GM23338 (cell line): ENCODE measurements around the gene CDC42EP5. TPM values are rescaled to one million over a fixed set of nuclear protein-coding genes. Genes with fewer than 3 reads are reported as not detected.

Experiments used
- ATAC-seq: fragments of 200-7000 bp; cut with Tn5 transposase; 3 replicates; pipeline ENCODE4 v1.9.1; 2020
- DNase-seq: peaks from one replicate; pipeline ENCODE4 v3.0.0-alpha.2; 2015; ENCODE audit warnings: low spot score
- H2AFZ ChIP-seq: fragments of 200-600 bp; sonication (generic); 2 replicates; pipeline ENCODE4 v1.8.0; 2016; ENCODE audit warnings: antibody characterized with exemption, mild to moderate bottlenecking, moderate library complexity
- H3F3A ChIP-seq: fragments of 200-600 bp; sonication (generic); replicated peaks from 2 replicates; pipeline ENCODE4 v1.8.0; 2017; ENCODE audit warnings: antibody characterized with exemption, mixed run types, low read depth
- H3K27ac ChIP-seq: fragments of 200-600 bp; sonication (generic); 2 replicates; pipeline ENCODE4 v1.6.1; 2016; ENCODE audit warnings: low read depth
- H3K27me3 ChIP-seq: fragments of 200-600 bp; sonication (generic); 2 replicates; pipeline ENCODE4 v1.8.0; 2016; ENCODE audit warnings: mild to moderate bottlenecking, mixed run types, moderate library complexity; ENCODE audit not compliant: insufficient read depth
- H3K36me3 ChIP-seq: fragments of 200-600 bp; sonication (generic); 2 replicates; pipeline ENCODE4 v1.8.0; 2016; ENCODE audit warnings: mild to moderate bottlenecking; ENCODE audit not compliant: insufficient read depth
- H3K4me1 ChIP-seq: fragments of 200-600 bp; sonication (generic); 2 replicates; pipeline ENCODE4 v1.8.0; 2016; ENCODE audit warnings: mild to moderate bottlenecking, moderate library complexity; ENCODE audit not compliant: insufficient read depth
- H3K4me2 ChIP-seq: fragments of 200-600 bp; sonication (generic); 2 replicates; pipeline ENCODE4 v1.7.1; 2017; ENCODE audit warnings: mixed run types
- H3K4me3 ChIP-seq: fragments of 200-600 bp; sonication (generic); 2 replicates; pipeline ENCODE4 v1.6.1; 2016; ENCODE audit warnings: mixed run types
- H3K79me2 ChIP-seq: fragments of 200-600 bp; sonication (generic); replicated peaks from 2 replicates; pipeline ENCODE4 v1.8.0; 2017; ENCODE audit warnings: mild to moderate bottlenecking; ENCODE audit not compliant: insufficient read depth
- H3K9me2 ChIP-seq: fragments of 200-600 bp; sonication (generic); 2 replicates; pipeline ENCODE4 v1.8.0; 2017; ENCODE audit not compliant: insufficient read depth
- H4K20me1 ChIP-seq: fragments of 200-600 bp; sonication (generic); replicated peaks from 2 replicates; pipeline ENCODE4 v1.8.0; 2017; ENCODE audit warnings: mild to moderate bottlenecking; ENCODE audit not compliant: insufficient read depth
- H3K27ac Mint-ChIP-seq: 2 replicates; pipeline ENCODE4 v1.8.0; 2020; ENCODE audit warnings: inconsistent platforms, mild to moderate bottlenecking, moderate library complexity, mixed read lengths
- H3K27me3 Mint-ChIP-seq: 3 replicates; pipeline ENCODE4 v1.8.0; 2022; ENCODE audit warnings: low read depth, mild to moderate bottlenecking, moderate library complexity, mixed read lengths, inconsistent platforms; ENCODE audit not compliant: insufficient read depth, poor library complexity
- H3K36me3 Mint-ChIP-seq: 3 replicates; pipeline ENCODE4 v1.8.0; 2021; ENCODE audit warnings: low read depth, mild to moderate bottlenecking, inconsistent platforms, moderate library complexity, mixed read lengths
- H3K4me1 Mint-ChIP-seq: 3 replicates; pipeline ENCODE4 v1.8.0; 2020; ENCODE audit warnings: mild to moderate bottlenecking, inconsistent platforms, mixed read lengths
- H3K4me3 Mint-ChIP-seq: 3 replicates; pipeline ENCODE4 v1.8.0; 2021; ENCODE audit warnings: moderate library complexity, mild to moderate bottlenecking, inconsistent platforms, mixed read lengths
- H3K9me3 Mint-ChIP-seq: 3 replicates; pipeline ENCODE4 v1.8.0; 2020; ENCODE audit warnings: moderate library complexity, mild to moderate bottlenecking, inconsistent platforms, mixed read lengths
- CREB1 ChIP-seq: fragments of 250-450 bp; sonication (Bioruptor Pico); IDR thresholded peaks from 2 replicates; pipeline ENCODE4 v1.5.0; 2020; ENCODE audit warnings: low read depth, mild to moderate bottlenecking, moderate library complexity
- EZH2 ChIP-seq: fragments of 200-600 bp; sonication (generic); IDR thresholded peaks from one replicate; pipeline ENCODE4 v1.8.0; 2017; ENCODE audit warnings: antibody characterized with exemption, mild to moderate bottlenecking, low read depth; ENCODE audit not compliant: unreplicated experiment
- EZH2phosphoT487 ChIP-seq: fragments of 200-600 bp; sonication (generic); IDR thresholded peaks from one replicate; pipeline ENCODE4 v1.8.1; 2018; ENCODE audit warnings: antibody characterized with exemption; ENCODE audit not compliant: unreplicated experiment
- JUNB ChIP-seq: IDR thresholded peaks from one replicate; pipeline ENCODE4 v1.6.1; 2016; ENCODE audit warnings: antibody characterized with exemption; ENCODE audit not compliant: unreplicated experiment
- NANOG ChIP-seq: IDR thresholded peaks from 2 replicates; pipeline ENCODE4 v1.6.1; 2016; ENCODE audit warnings: antibody characterized with exemption, borderline replicate concordance
- POLR2AphosphoS5 ChIP-seq: IDR thresholded peaks from 2 replicates; pipeline ENCODE4 v1.6.1; 2016; ENCODE audit warnings: antibody characterized with exemption, low read depth
- STAT1 ChIP-seq: IDR thresholded peaks from one replicate; pipeline ENCODE4 v1.6.1; 2016; ENCODE audit warnings: antibody characterized with exemption; ENCODE audit not compliant: unreplicated experiment
- ZNF114 ChIP-seq: fragments of 250-450 bp; sonication (Bioruptor Pico); IDR thresholded peaks from 2 replicates; pipeline ENCODE4 v1.5.0; 2020; ENCODE audit warnings: mild to moderate bottlenecking, moderate library complexity
- ZNF331 ChIP-seq: fragments of 250-450 bp; sonication (Bioruptor Pico); IDR thresholded peaks from 2 replicates; pipeline ENCODE4 v1.5.0; 2020; ENCODE audit warnings: low read depth, mild to moderate bottlenecking, moderate library complexity
- polyA plus RNA-seq: library from polyadenylated mRNA; unstranded; fragments of >200 nt; fragmentation: Nextera tagmentation; extraction: Ambion mirVana; gene quantifications from 2 replicates; pipeline ENCODE4 v1.2.1, GENCODE V29; 2016
- total RNA-seq: library from RNA; depleted of rRNA; stranded (reverse); fragments of >200 nt; shearing (Covaris generic); gene quantifications from 2 replicates; pipeline ENCODE4 v1.2.3, GENCODE V29; 2014
- TF ChIP-seq, protein P1 (sequence below): fragments of 250-450 bp; sonication (Bioruptor Pico); IDR thresholded peaks from 2 replicates; pipeline ENCODE4 v1.5.0; 2020; ENCODE audit warnings: mild to moderate bottlenecking, moderate library complexity
- TF ChIP-seq, protein P2 (sequence below), 2 experiments: fragments of 200-600 bp in 1 of 2; sonication (generic) in 1 of 2; conservative IDR thresholded peaks; 2 replicates each; pipeline versions ENCODE4 v1.5.1 to v1.6.1; 2016 to 2017; ENCODE audit warnings: antibody characterized with exemption in 2 of 2, low read depth in 2 of 2, mild to moderate bottlenecking in 2 of 2, moderate library complexity in 1 of 2
- TF ChIP-seq, protein P3 (sequence below): IDR thresholded peaks from one replicate; pipeline ENCODE4 v1.6.1; 2018; ENCODE audit warnings: antibody characterized with exemption; ENCODE audit not compliant: unreplicated experiment
- TF ChIP-seq, protein P4 (sequence below): IDR thresholded peaks from 2 replicates; pipeline ENCODE4 v1.6.1; 2016; ENCODE audit warnings: antibody characterized with exemption

The CDC42EP5 gene
- total and polyA plus RNA-seq, 2 experiments from 2014 or later, result 1.4 to 3.4 TPM

DNA sequence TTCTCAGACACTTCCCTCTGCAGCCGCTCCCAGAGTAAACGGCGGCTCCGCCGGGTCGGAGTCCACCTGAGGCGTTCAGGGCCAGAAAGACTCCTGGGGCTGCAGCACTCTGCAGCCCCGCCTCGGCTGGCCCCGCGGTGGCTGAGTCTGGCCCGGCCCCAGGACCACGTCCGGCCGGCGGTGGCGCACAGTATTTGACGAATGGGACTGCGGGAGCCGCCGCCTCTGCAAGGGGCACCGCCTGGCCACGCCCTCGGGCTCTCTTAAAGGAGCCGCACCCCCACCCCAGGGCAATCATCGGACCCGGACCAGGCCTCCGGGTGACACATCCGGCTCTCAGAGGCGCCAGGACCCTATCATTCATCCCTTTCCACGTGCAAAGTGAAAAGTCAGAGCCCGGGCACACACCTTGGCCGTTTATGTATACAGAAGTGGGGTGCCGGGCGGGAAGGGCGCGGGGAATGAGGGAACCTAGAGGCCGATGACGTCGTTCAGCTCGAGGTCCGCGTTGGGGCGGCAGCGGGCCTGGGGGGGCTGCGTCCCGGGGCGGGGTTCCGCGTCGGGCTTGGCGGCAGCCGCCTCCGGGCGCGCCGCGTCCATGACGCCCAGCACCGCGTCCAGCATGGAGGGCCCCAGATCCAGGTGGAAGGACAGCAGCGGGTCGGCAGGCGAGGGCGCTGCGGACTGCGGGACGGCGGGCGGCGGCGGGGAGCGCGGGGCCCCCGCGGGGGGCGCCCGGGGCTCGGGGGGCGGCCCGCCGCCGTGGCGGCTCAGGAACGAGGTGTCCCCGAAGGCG is 8.3 kb downstream of the CDC42EP5 start:
- Histone ChIP-seq H3K27me3 (peaks cover 23% of the 10 kb centered on the region), H3K4me2 (peak overlapping the region; percentile 78), H3K9me2 (no peaks in the 10 kb centered on the region), H3K4me1 (peaks cover 4% of the 10 kb centered on the region), H3K4me3 (peak overlapping the region; percentile 58), H3K27ac (peak overlapping the region; percentile 96), H2AFZ (peak overlapping the region; percentile 92), H3F3A (peaks cover 9% of the 10 kb centered on the region; the same call in 1 of the 2 replicates), H3K36me3 (no peaks in the 10 kb centered on the region), H4K20me1 (no peaks in the 10 kb centered on the region; the same call in 1 of the 2 replicates), H3K79me2 (no peaks in the 10 kb centered on the region; the same call in 1 of the 2 replicates)
- Mint-ChIP-seq H3K27me3 (peaks cover 31% of the 10 kb centered on the region), H3K9me3 (peaks cover 5% of the 10 kb centered on the region; the same call in 1 of the 3 replicates), H3K36me3 (peaks cover 16% of the 10 kb centered on the region), H3K27ac (peak overlapping the region; percentile 99), H3K4me3 (peak overlapping the region; percentile 81), H3K4me1 (peaks cover 14% of the 10 kb centered on the region; the same call in 2 of the 3 replicates)
- DNase-seq (peak; percentile 98), ATAC-seq (peak; percentile 68)
- TF ChIP-seq POLR2AphosphoS5 (peak; percentile 79), CREB1 (CRISPR knock-in tag) (peak; percentile 93), JUNB (no peak), STAT1 (no peak), ZNF331 (CRISPR knock-in tag) (no peak), EZH2phosphoT487 (no peak), ZNF114 (CRISPR knock-in tag) (no peak), EZH2 (no peak), NANOG (no peak)
- TF ChIP-seq, protein P1, sequence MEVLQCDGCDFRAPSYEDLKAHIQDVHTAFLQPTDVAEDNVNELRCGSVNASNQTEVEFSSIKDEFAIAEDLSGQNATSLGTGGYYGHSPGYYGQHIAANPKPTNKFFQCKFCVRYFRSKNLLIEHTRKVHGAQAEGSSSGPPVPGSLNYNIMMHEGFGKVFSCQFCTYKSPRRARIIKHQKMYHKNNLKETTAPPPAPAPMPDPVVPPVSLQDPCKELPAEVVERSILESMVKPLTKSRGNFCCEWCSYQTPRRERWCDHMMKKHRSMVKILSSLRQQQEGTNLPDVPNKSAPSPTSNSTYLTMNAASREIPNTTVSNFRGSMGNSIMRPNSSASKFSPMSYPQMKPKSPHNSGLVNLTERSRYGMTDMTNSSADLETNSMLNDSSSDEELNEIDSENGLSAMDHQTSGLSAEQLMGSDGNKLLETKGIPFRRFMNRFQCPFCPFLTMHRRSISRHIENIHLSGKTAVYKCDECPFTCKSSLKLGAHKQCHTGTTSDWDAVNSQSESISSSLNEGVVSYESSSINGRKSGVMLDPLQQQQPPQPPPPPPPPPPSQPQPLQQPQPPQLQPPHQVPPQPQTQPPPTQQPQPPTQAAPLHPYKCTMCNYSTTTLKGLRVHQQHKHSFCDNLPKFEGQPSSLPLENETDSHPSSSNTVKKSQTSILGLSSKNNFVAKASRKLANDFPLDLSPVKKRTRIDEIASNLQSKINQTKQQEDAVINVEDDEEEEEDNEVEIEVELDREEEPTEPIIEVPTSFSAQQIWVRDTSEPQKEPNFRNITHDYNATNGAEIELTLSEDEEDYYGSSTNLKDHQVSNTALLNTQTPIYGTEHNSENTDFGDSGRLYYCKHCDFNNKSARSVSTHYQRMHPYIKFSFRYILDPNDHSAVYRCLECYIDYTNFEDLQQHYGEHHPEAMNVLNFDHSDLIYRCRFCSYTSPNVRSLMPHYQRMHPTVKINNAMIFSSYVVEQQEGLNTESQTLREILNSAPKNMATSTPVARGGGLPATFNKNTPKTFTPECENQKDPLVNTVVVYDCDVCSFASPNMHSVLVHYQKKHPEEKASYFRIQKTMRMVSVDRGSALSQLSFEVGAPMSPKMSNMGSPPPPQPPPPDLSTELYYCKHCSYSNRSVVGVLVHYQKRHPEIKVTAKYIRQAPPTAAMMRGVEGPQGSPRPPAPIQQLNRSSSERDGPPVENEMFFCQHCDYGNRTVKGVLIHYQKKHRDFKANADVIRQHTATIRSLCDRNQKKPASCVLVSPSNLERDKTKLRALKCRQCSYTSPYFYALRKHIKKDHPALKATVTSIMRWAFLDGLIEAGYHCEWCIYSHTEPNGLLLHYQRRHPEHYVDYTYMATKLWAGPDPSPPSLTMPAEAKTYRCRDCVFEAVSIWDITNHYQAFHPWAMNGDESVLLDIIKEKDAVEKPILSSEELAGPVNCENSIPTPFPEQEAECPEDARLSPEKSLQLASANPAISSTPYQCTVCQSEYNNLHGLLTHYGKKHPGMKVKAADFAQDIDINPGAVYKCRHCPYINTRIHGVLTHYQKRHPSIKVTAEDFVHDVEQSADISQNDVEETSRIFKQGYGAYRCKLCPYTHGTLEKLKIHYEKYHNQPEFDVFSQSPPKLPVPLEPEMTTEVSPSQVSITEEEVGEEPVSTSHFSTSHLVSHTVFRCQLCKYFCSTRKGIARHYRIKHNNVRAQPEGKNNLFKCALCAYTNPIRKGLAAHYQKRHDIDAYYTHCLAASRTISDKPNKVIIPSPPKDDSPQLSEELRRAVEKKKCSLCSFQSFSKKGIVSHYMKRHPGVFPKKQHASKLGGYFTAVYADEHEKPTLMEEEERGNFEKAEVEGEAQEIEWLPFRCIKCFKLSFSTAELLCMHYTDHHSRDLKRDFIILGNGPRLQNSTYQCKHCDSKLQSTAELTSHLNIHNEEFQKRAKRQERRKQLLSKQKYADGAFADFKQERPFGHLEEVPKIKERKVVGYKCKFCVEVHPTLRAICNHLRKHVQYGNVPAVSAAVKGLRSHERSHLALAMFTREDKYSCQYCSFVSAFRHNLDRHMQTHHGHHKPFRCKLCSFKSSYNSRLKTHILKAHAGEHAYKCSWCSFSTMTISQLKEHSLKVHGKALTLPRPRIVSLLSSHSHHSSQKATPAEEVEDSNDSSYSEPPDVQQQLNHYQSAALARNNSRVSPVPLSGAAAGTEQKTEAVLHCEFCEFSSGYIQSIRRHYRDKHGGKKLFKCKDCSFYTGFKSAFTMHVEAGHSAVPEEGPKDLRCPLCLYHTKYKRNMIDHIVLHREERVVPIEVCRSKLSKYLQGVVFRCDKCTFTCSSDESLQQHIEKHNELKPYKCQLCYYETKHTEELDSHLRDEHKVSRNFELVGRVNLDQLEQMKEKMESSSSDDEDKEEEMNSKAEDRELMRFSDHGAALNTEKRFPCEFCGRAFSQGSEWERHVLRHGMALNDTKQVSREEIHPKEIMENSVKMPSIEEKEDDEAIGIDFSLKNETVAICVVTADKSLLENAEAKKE (CRISPR knock-in tag), result no peak
- TF ChIP-seq, protein P2, sequence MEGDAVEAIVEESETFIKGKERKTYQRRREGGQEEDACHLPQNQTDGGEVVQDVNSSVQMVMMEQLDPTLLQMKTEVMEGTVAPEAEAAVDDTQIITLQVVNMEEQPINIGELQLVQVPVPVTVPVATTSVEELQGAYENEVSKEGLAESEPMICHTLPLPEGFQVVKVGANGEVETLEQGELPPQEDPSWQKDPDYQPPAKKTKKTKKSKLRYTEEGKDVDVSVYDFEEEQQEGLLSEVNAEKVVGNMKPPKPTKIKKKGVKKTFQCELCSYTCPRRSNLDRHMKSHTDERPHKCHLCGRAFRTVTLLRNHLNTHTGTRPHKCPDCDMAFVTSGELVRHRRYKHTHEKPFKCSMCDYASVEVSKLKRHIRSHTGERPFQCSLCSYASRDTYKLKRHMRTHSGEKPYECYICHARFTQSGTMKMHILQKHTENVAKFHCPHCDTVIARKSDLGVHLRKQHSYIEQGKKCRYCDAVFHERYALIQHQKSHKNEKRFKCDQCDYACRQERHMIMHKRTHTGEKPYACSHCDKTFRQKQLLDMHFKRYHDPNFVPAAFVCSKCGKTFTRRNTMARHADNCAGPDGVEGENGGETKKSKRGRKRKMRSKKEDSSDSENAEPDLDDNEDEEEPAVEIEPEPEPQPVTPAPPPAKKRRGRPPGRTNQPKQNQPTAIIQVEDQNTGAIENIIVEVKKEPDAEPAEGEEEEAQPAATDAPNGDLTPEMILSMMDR (conservative IDR thresholded peaks at IDR 0.05; ENCODE audit: low read depth in 2 of 2), result no peak
- TF ChIP-seq, protein P3, sequence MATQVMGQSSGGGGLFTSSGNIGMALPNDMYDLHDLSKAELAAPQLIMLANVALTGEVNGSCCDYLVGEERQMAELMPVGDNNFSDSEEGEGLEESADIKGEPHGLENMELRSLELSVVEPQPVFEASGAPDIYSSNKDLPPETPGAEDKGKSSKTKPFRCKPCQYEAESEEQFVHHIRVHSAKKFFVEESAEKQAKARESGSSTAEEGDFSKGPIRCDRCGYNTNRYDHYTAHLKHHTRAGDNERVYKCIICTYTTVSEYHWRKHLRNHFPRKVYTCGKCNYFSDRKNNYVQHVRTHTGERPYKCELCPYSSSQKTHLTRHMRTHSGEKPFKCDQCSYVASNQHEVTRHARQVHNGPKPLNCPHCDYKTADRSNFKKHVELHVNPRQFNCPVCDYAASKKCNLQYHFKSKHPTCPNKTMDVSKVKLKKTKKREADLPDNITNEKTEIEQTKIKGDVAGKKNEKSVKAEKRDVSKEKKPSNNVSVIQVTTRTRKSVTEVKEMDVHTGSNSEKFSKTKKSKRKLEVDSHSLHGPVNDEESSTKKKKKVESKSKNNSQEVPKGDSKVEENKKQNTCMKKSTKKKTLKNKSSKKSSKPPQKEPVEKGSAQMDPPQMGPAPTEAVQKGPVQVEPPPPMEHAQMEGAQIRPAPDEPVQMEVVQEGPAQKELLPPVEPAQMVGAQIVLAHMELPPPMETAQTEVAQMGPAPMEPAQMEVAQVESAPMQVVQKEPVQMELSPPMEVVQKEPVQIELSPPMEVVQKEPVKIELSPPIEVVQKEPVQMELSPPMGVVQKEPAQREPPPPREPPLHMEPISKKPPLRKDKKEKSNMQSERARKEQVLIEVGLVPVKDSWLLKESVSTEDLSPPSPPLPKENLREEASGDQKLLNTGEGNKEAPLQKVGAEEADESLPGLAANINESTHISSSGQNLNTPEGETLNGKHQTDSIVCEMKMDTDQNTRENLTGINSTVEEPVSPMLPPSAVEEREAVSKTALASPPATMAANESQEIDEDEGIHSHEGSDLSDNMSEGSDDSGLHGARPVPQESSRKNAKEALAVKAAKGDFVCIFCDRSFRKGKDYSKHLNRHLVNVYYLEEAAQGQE, result no peak
- TF ChIP-seq, protein P4, sequence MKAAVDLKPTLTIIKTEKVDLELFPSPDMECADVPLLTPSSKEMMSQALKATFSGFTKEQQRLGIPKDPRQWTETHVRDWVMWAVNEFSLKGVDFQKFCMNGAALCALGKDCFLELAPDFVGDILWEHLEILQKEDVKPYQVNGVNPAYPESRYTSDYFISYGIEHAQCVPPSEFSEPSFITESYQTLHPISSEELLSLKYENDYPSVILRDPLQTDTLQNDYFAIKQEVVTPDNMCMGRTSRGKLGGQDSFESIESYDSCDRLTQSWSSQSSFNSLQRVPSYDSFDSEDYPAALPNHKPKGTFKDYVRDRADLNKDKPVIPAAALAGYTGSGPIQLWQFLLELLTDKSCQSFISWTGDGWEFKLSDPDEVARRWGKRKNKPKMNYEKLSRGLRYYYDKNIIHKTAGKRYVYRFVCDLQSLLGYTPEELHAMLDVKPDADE, result peak; percentile 31; the same call in 1 of the 2 replicates
